ENCODE measurements around the gene TLNRD1. TPM values are rescaled to one million over a fixed set of nuclear protein-coding genes. Genes with fewer than 3 reads are reported as not detected.
A peak's percentile ranks its signal among the peaks of the same experiment; 100 is the strongest.

The TLNRD1 gene
- total RNA-seq, 1 experiment from 2014 or later, result 22.5 TPM

- peak within 1 kb of the TSS; percentile 77 for H3K27ac ChIP-seq (ENCODE audit: low read depth, low read length)
- H3K9me3 ChIP-seq (ENCODE audit: control insufficient read depth in 1 of 2, insufficient read depth in 1 of 2, low read depth in 1 of 2, low read length in 2 of 2), result no peaks in the 10 kb centered on the region
- H3K27me3 ChIP-seq (ENCODE audit: insufficient read depth, low read length), result no peaks in the 10 kb centered on the region
- peaks cover 46% of the 10 kb centered on the region for H3K79me2 ChIP-seq (ENCODE audit: insufficient read depth, low read length)
- intact Hi-C loops (cut with micrococcal nuclease), result loop anchor here (1.0 to 10.0 kb wide), 2 partner anchors 11 to 335 kb away; partner anchors contain the start of genes STARD5 and TLNRD1
- peak within 1 kb of the TSS; percentile 97 to 100 for H3K4me3 ChIP-seq (replicated peaks in 1 of 2; ENCODE audit: low read depth in 1 of 2, low read length in 2 of 2)
- peak; percentile 85 for DNase-seq (ENCODE audit: low read depth, low spot score)
- peak within 1 kb of the TSS; percentile 89 for H3K4me2 ChIP-seq (ENCODE audit: low read length)
- no peaks in the 10 kb centered on the region for H4K20me1 ChIP-seq (ENCODE audit: insufficient read depth)
- peak; percentile 98 for ATAC-seq
- H3K9ac ChIP-seq (ENCODE audit: low read length), result peak within 1 kb of the TSS; percentile 87
- H2AFZ ChIP-seq (ENCODE audit: low read depth, low read length, poor library complexity, severe bottlenecking), result peak within 1 kb of the TSS; percentile 97
- H3K9me2 ChIP-seq (ENCODE audit: insufficient read depth), result no peaks in the 10 kb centered on the region
- H3K36me3 ChIP-seq (ENCODE audit: control insufficient read depth in 1 of 2, insufficient read depth in 2 of 2, low read length in 2 of 2), result no peaks in the 10 kb centered on the region
- POLR2A ChIA-PET, result interaction anchor here (0.7 kb wide), 1 partner anchor 290 kb away, joined by 3 read pairs; no protein-coding TSS in a partner anchor
- RAD21 ChIA-PET (ENCODE audit: low non-redundant PET in 1 of 2, low total read pairs in 2 of 2, uncharacterized antibody in 2 of 2, unreplicated experiment in 2 of 2), result interaction anchor here in 1 of 2 experiments (0.6 kb wide), 1 partner anchor 11 kb away, joined by 3 read pairs; the partner anchor contains the start of gene TLNRD1
- H3K4me1 ChIP-seq (ENCODE audit: control insufficient read depth in 1 of 2, insufficient read depth in 2 of 2, low read length in 2 of 2), result peaks cover 13 to 29% of the 10 kb centered on the region in 2 experiments; a peak in 3 of 4 replicates
- BruUV-seq (replicated peaks), result TSS peak; percentile 99
- CTCF ChIA-PET, result interaction anchor here (3.2 kb wide), 1 partner anchor 276 kb away, joined by 14 read pairs; no protein-coding TSS in a partner anchor
- TF ChIP-seq POLR2A (IDR thresholded peaks at IDR 0.05; ENCODE audit: borderline replicate concordance, extremely low read depth, insufficient read depth, insufficient read length) (peak; percentile 89), CTCF (IDR thresholded peaks at IDR 0.05 in 2 of 3, conservative IDR thresholded peaks at IDR 0.05 in 1 of 3; ENCODE audit: borderline replicate concordance in 1 of 3, insufficient read depth in 1 of 3, low read depth in 2 of 3, low read length in 2 of 3) (no peak), RAD21 (IDR thresholded peaks at IDR 0.05; ENCODE audit: low read depth) (no peak), POLR2AphosphoS5 (IDR thresholded peaks at IDR 0.05; ENCODE audit: low read depth, low read length) (peak; percentile 97), ZNF274 (IDR thresholded peaks at IDR 0.05; ENCODE audit: low read depth, low read length) (no peak), MAX (IDR thresholded peaks at IDR 0.05) (peak; percentile 79), SIN3A (IDR thresholded peaks at IDR 0.05; ENCODE audit: low read depth) (peak; percentile 83), CEBPB (IDR thresholded peaks at IDR 0.05; ENCODE audit: low read depth) (no peak), YY1 (IDR thresholded peaks at IDR 0.05; ENCODE audit: extremely low read depth, insufficient replicate concordance, low read depth, low read length) (peak; percentile 93), ZBTB33 (IDR thresholded peaks at IDR 0.05; ENCODE audit: extremely low read depth, insufficient replicate concordance, low read length) (no peak), REST (IDR thresholded peaks at IDR 0.05; ENCODE audit: low read depth) (no peak), ZFX (IDR thresholded peaks at IDR 0.05) (peak; percentile 58), FOSL1 (IDR thresholded peaks at IDR 0.05; ENCODE audit: low read depth) (no peak), CBX3 (IDR thresholded peaks at IDR 0.05; ENCODE audit: low read depth) (no peak), SP1 (IDR thresholded peaks at IDR 0.05; ENCODE audit: low read depth) (peak; percentile 49), EGR1 (IDR thresholded peaks at IDR 0.05; ENCODE audit: low read depth) (no peak), TCF7L2 (IDR thresholded peaks at IDR 0.05; ENCODE audit: borderline replicate concordance, extremely low read depth, insufficient read depth, insufficient read length) (peak; percentile 96)
These were observed 10.9 kb upstream of the TLNRD1 start, which contains the start of gene MESD for GRCh38 chr15:80989518-80990478. TSS of gene MESD (minus strand) at chr15:80989819. CDS start at chr15:80989791, 28 bp downstream.

Data from HCT116 (cell line).